Heart left ventricle (tissue), 16 donors: ENCODE measurements around the gene IQCH. TPM values are rescaled to one million over a fixed set of nuclear protein-coding genes. Genes with fewer than 3 reads are reported as not detected.

Source experiments
- ATAC-seq, 4 donors: fragments of 200-7000 bp; cut with Tn5 transposase; one replicate each; pipeline ENCODE4 v1.9.1; 2020 to 2022; ENCODE audit warnings: moderate library complexity in 4 of 4, mild to moderate bottlenecking in 3 of 4, moderate number of reproducible peaks in 1 of 4
- DNase-seq, 5 donors: peaks; one replicate each; pipeline ENCODE4 v3.0.0-alpha.2; 2020
- H3K27ac ChIP-seq, 12 donors: fragments of 200-600 bp; sonication (generic) in 4 of 12; one replicate each; pipeline versions ENCODE4 v1.5.0 to v1.8.0; 2016 to 2022; ENCODE audit warnings: mild to moderate bottlenecking in 2 of 12
- H3K27me3 ChIP-seq, 9 donors: fragments of 200-600 bp; sonication (generic) in 2 of 9; one replicate each; pipeline versions ENCODE4 v1.5.1 to v1.8.0; 2016 to 2022; ENCODE audit warnings: mild to moderate bottlenecking in 3 of 9
- H3K36me3 ChIP-seq, 9 donors: fragments of 200-600 bp; sonication (generic) in 2 of 9; one replicate each; pipeline versions ENCODE4 v1.5.0 to v1.8.0; 2018 to 2022; ENCODE audit warnings: mild to moderate bottlenecking in 2 of 9
- H3K4me1 ChIP-seq, 12 donors: fragments of 200-600 bp; sonication (generic) in 4 of 12; one replicate each; pipeline versions ENCODE4 v1.5.0 to v1.8.0; 2016 to 2022; ENCODE audit warnings: mild to moderate bottlenecking in 3 of 12
- H3K4me3 ChIP-seq, 12 donors: fragments of 200-600 bp; sonication (generic) in 4 of 12; one replicate each; pipeline versions ENCODE4 v1.5.0 to v1.8.0; 2017 to 2022; ENCODE audit warnings: mild to moderate bottlenecking in 9 of 12, moderate library complexity in 4 of 12
- H3K9me3 ChIP-seq, 12 donors: fragments of 200-600 bp; sonication (generic) in 4 of 12; one replicate each; pipeline versions ENCODE4 v1.5.0 to v1.8.0; 2016 to 2022; ENCODE audit warnings: mild to moderate bottlenecking in 1 of 12
- CTCF ChIP-seq, 12 donors: fragments of 200-600 bp; sonication (generic) in 4 of 12; IDR thresholded peaks; one replicate each; pipeline versions ENCODE4 v1.5.0 to v1.8.0; 2018 to 2022; ENCODE audit warnings: antibody characterized with exemption in 12 of 12, mild to moderate bottlenecking in 5 of 12
- POLR2A ChIP-seq, 2 donors: fragments of 450-650 bp; IDR thresholded peaks; one replicate each; pipeline ENCODE4 v1.6.1; 2017; ENCODE audit warnings: antibody characterized with exemption in 2 of 2, mild to moderate bottlenecking in 2 of 2, moderate library complexity in 2 of 2
- WGBS, 4 donors: extraction: QIAGEN DNeasy Blood & Tissue Kit in 2 of 4; methylation state at CpG; one replicate each; pipeline versions ENCODE4 v1.1.5 to v1.1.7; 2013 to 2018; 5-methylcytosine and 5-hydroxymethylcytosine counted together
- intact Hi-C, 10 donors: fragments of 100-400 bp; cut with DNase I; formaldehyde crosslinking; loops; one replicate each; pipeline versions ENCODE4 v1.11.1 to v1.14.2; 2022
- polyA plus RNA-seq, 2 donors: library from polyadenylated mRNA; stranded (reverse); fragments of 200-250 nt; gene quantifications; one replicate each; pipeline ENCODE4 v1.2.3, GENCODE V29; 2013
- total RNA-seq, 9 donors: library from RNA; depleted of rRNA in 2 of 9; stranded (reverse); fragments of >200 nt in 2 of 9; fragmentation: NEBNext Ultra II Directional in 3 of 9; extraction: Animal tissue kit (Norgen Biotek cat#: 25700) in 3 of 9; gene quantifications; one replicate each; pipeline versions ENCODE4 v1.1.0 to v1.2.4, GENCODE V29; 2016 to 2023
- donor health status: ischemic (EF 13 %, LVEDD 7.1; RV severe dilation, severe dysfunction).
- donor health status: healthy with polysubstance abuse.
- donor health status: DM: no; HTN: yes; CAD: no.
- donor health status: DM: no; HTN: no; CAD: no.
- donor health status: ischemic (EF 25% LVEDD 6.9; RV normal size, moderate dysfunction).
- donor health status: ischemic (EF 25% LVEDD 5.7; RV mildly dilated, moderate dysfunction).
- donor health status: healthy.
- donor health status: DM: yes; HTN: yes; CAD: no.
- donor health status: ischemic (EF 35%, LVEDD 5.7; RV mildly dilated, moderate dysfunction).
- donor health status: nonischemic (EF 11% LVEDD 7.7; RV severe dilation, severe dysfunction).
- donor health status: DM: yes; HTN: yes; CAD: no.
- donor health status: PGD.
- donor health status: ischemic (EF 29% LVEDD 5.4; RV normal size, mild dysfunction).
- donor health status: nonischemic (EF 23%, LVEDD 6.1; RV moderate dilation, normal function).

IQCH gene
- total and polyA plus RNA-seq, 11 donors = 0.11 to 3.3 (median 1.4) TPM

GRCh38 chr15:67472957-67473356 is 218.4 kb downstream of the IQCH start:
- DNase-seq = no peak
- TF ChIP-seq CTCF (IDR thresholded peaks at IDR 0.05) (no peak), POLR2A (IDR thresholded peaks at IDR 0.05) (no peak)
- Histone ChIP-seq H3K4me3 (no peak overlapping the region), H3K27me3 (no peaks in the 10 kb centered on the region), H3K27ac (no peak overlapping the region), H3K36me3 (no peaks in the 10 kb centered on the region), H3K9me3 (no peaks in the 10 kb centered on the region), H3K4me1 (no peaks in the 10 kb centered on the region)
- ATAC-seq = no peak
- intact Hi-C loops = no loop called here
- WGBS, 4 donors = 92 to 100% (median 99%) methylated on average over 1 of the region's 1 CpG

GRCh38 chr15:67474405-67475110 is 220.0 kb downstream of the IQCH start:
- Histone ChIP-seq H3K4me3 (no peak overlapping the region), H3K36me3 (no peaks in the 10 kb centered on the region), H3K27me3 (no peaks in the 10 kb centered on the region), H3K27ac (no peak overlapping the region), H3K4me1 (peaks cover 0 to 6% (median 0%) of the 10 kb centered on the region in 12 donors), H3K9me3 (no peaks in the 10 kb centered on the region)
- 86 to 90% (median 86%) methylated on average over 5 of the region's 5 CpGs for WGBS, 4 donors
- DNase-seq (no peak), ATAC-seq (no peak)
- TF ChIP-seq CTCF (IDR thresholded peaks at IDR 0.05) (no peak), POLR2A (IDR thresholded peaks at IDR 0.05) (no peak)
- intact Hi-C loops = no loop called here

GRCh38 chr15:67479781-67480505 is 225.4 kb downstream of the IQCH start:
- DNase-seq (no peak), ATAC-seq (peak in 2 of 4 donors; percentile 43 to 50)
- WGBS, 4 donors = 53 to 64% (median 58%) methylated on average over 5 of the region's 5 CpGs

More at GRCh38 chr15:67479781-67480505, 225.4 kb downstream of the IQCH start:
- intact Hi-C loops = no loop called here
- H3K27me3 ChIP-seq = no peaks in the 10 kb centered on the region
- H3K4me1 ChIP-seq = peaks cover 0 to 14% (median 0%) of the 10 kb centered on the region in 12 donors
- peak overlapping the region in 1 of 12 donors; percentile 19 for H3K4me3 ChIP-seq
- no peaks in the 10 kb centered on the region for H3K36me3 ChIP-seq
- peaks cover 0 to 6% (median 0%) of the 10 kb centered on the region in 12 donors for H3K9me3 ChIP-seq
- TF ChIP-seq POLR2A (IDR thresholded peaks at IDR 0.05) (no peak), CTCF (IDR thresholded peaks at IDR 0.05) (no peak)
- H3K27ac ChIP-seq = peak overlapping the region in 4 of 12 donors; percentile 13 to 41 (median 25)
